SKM-1 (cell line): ENCODE measurements around the gene BRD3.
A peak's percentile ranks its signal among the peaks of the same experiment; 100 is the strongest.
"Not testable (repeated sequence)": the region's sequence is repeated elsewhere in the genome, so short reads cannot be mapped to it uniquely, and the experiment has no call there.

Experiments used
- DNase-seq: peaks from one replicate; lab custom pipeline; 2025; ENCODE audit not compliant: unreplicated experiment; lab: John Stamatoyannopoulos, UW

BRD3 gene

DNA sequence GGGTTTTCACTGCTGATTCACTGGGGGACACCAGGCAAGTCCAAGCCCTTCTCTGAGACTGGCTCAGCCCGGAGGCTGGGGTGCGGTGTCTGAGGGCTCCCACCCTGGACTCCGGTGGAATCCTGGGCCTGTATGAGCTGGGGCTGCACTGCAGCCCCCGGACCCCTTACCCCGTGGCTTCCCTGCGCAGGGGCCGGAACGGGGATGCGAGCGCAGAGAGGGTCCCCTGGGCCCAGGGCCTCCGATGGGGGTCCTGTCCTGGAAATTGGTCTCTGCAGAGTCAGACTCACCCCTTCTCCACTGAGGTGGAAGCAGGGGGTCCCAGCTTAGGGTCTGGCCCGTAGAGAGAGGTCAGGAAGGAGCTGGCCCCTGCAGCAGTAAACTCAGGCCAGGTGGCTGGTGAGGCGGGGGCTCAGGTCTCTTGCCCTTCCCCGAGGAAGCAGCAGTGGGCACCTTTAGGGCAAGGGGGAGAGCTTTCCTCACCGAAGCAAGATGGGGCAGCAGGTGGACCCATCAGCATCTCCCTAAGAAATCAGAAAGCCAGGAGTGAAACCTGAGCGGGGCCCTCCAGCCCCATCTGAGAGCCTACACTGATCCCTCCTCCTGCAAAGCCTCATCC lies 74.1 kb downstream of the BRD3 start:
- no peak for DNase-seq

DNA sequence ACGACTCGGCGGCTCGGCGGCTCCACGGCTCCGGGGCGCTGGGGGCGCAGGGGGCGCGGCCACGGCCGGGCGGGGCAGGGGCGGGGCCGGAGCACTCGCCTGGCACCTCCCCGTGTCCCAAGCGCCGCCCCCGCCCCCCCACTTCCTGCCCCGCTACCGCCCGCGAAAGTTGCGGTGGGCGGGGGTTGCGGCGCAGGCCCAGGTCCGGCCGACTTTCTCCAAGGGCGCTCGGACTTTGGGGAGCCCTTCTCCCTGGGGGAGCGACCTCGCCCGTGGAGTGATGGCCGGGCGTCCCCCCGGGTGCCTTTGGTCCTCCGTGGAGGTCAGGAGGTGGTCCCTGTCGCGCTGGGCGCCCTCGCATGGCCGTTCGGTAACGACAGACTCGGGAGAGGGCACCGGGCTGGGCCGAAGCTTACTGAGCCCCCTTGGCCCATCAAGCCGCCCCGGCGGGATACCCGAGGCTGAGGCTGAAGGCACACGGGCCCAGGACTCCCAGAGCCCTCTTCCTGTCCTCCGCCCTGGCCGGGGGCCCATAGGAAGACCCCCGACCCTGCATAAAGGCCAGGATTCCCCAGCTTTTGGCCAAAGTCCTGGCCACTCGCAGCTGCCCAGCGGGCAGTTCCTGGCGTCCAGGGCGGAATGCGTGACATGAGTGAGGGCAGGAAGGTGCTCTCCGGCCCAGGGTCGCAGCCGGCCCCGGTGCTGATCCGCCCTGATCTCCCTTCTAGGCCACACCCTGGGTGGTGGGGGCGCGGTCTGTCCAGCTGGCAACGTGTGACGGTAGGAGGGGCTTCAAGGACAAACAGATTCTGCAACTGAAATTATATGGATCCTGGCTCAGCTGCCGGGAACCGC lies 74.8 kb downstream of the BRD3 start:
- DNase-seq, result peak; percentile 27

DNA sequence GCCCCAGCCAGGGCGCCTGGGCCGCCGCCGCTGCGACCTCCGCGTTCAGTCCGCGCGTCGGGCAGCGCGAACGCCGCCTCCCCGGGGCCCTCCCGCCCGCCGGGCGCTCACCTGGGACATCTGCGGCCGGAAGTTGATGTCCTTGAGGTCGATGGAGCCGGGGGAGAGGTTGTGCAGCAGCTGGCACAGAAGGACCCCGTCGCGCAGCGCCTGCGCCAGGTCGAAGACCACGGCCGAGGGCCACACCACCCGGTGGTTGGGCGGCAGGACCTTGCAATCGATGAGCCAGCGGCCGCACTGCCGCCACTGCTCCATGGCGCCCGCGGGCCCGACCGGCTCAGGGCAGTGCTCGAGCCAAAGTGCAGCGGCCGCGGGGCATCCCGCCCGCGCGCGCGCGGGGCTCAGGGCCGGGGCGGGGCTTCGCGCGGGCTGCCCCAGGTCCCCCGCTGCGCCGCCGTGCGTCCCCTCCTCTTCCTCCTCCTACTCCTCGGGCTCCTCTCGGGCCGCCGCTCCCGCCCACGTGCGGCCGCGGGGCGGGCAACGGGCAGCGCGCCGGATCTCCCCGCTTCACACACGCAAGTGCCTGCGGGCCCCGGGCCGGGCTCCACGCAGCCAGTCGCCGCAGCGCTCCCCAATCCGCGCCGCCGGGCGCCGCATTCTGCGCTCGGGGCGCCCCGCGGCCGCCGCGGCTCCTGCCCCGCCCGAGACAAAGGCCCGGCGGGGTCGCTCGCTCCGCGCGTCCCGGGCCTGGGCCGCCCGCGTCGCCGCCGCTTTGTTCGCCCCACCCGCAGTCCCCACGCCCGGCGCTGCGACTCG lies 75.7 kb downstream of the BRD3 start, which contains the start of gene VAV2:
VAV2 (minus strand) TSS at position 361 of the 816 bp plus-strand sequence; CDS start at position 315, 46 bp downstream.
- peak; percentile 36 for DNase-seq

DNA sequence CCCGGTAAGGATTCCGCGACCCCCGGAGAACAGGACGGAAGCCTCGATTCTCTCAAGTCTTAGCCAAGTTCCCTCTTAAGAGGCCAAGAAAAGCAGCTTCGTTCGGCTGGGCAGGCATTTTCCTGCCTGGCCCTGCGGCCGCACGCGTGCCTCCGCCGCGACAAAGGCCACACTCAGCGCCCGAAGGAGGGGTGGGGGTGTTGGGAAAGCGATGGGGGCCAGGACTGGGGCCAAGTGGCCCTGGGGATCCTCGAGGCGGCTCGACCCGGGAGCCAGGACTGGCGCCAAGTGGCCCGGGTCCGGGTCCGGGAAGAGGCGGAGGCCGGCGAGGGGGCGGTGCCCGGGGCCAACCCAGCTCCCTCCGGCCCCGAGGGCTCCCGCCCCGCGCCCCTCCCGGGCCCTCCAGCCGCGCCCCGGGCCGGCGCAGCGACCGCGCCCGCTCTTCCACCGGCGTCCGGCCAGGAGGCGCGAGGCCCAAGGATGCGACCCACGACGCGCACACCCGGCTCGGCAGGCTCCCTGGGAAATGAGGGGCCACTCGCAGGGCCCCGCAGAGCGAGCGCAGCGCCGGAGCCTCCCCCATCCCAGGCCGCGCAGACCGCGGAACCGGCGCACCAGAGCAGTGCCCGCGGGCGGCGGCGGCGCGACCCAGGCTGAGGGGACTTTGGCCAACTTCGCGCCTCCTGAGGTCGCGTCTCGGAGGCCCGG lies 76.5 kb downstream of the BRD3 start:
- no peak for DNase-seq

DNA sequence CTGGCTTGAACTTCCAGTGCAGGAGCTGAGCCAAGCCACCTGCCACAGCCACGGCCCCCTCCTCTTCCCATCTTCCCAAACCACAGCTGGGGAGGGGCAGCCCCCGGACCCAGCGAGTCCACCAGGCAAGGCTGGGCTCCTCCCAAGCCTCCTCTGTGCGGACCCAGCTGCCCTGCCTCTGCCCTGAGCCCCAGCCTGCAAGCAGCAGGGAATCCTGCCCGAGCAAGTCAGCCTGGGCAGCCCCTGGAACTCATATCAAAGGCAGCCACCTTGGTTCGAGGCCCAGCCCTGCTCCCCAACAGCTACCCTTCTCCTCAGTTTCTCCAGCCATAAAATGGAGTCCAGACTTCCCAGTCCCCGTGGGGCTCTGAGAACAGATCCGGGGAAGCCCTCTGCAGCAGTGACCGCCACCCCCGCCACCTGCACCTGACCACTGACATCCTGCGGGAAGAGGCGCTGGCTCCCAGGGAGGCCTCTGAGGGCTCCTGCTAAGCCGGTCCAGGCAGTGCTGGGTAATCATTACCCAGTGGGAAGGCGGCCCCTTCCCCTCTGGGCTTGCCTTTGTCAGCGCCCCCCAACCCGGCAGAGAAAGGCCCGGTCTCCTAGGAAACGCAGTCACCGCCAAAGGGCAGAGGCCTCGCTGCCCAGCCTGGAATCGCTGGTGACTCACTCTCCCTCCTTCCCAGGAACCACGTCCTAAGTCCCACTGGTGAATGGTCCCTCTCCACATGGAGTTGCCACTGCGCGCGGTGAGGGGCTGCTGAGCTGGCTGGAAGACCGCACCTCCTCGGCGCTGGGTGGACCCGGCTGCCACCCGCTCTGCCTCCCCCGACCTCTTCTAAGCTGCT lies 77.2 kb downstream of the BRD3 start:
- DNase-seq, result no peak

DNA sequence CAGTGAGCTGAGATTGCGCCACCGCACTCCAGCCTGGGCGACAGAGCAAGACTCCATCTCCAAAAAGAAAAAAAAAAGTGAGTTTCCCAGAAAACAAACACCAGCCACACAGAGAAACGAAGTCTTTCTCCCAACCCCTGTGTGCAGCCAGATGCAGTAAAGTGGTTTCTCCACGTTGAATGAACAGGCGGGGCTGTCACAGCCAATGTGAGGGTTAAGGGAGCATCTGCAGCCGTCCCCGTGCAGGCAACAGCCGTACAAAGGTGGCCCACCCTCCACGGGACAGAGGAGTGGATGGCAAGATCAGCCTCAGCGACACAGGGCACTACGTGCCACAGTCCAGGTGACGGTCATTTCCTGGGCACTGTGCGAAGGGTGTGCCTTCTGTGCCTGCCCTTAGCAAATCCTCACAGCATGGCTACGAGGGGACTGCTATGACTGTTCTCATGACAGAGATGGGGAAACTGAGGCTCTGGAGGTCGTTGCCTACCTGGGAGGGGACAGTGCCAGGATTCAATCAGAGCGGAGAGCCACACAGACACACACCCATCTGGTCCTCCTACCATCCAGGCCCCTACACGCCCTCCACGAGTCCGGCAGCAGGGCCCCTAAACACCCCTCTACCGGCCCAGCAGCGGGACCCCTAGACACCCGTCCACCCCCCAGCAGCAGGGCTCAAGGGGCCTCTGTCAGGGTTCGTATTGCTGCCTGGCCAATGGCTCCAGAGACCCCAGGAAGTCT lies 78.0 kb downstream of the BRD3 start:
- no peak for DNase-seq

DNA sequence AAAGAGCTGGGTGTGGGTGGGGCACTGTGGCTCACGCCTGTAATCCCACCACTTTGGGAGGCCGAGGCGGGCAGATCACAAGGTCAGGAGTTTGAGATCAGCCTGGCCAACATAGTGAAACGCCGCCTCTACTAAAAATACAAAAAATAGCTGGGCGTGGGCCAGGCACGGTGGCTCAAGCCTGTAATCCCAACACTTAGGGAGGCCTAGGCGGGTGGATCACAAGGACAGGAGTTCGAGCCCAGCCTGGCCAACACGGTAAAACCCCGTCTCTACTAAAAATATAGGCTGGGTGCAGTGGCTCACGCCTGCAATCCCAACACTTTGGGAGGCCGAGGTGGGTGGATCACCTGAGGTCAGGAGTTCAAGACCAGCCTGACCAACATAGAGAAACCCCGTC lies 79.1 kb downstream of the BRD3 start:
- DNase-seq, result not testable (repeated sequence)

DNA sequence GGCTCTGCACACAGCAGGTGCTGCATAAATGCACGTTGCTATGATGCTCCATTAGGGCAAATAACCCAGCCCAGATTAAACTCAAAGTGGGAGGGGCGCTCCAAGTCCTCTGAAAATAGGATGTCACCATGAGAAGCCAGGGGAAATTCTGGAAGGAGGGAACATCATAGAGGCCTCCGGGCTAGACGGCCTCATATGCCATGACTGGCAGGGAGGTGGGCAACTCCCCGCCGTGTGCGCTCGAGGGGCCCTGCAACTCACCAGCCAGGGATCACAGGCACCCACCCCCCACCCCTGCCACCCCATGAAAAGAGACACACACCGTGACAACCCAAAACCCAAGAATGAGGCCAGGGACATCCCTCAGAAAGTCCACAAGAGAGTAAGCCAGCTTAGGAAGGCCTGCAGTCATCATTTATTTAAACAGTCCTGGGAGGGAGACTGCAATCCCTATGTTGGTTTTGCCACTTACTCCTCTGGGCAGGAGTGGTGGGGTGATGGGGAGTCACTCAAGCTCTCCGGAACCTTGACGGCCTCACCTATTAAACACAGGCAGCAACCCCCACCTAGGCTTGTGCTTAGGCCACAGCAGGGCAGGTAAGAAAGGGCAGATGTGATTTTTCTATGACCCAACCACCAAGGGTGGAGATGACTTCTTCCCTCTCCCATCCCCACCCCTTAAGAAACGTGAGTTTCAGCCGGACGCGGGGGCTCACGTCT lies 79.7 kb downstream of the BRD3 start:
- no peak for DNase-seq

DNA sequence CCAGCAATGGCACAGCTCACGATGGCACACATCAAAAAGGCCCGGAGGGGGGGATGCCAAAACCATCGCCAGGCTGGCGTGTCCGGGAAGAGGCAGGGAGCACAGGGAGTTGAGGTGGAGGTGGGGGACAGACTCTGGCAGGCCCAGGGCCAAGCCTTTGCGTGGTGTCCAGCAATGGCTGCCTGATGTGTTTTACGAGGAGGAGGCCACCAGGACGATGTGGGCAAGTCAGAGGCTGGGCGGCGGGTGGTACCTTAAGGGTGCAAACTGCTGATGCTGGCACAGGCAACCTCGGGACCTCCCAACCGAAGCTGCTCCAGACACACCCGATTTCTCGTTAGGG lies 80.4 kb downstream of the BRD3 start:
- no peak for DNase-seq

DNA sequence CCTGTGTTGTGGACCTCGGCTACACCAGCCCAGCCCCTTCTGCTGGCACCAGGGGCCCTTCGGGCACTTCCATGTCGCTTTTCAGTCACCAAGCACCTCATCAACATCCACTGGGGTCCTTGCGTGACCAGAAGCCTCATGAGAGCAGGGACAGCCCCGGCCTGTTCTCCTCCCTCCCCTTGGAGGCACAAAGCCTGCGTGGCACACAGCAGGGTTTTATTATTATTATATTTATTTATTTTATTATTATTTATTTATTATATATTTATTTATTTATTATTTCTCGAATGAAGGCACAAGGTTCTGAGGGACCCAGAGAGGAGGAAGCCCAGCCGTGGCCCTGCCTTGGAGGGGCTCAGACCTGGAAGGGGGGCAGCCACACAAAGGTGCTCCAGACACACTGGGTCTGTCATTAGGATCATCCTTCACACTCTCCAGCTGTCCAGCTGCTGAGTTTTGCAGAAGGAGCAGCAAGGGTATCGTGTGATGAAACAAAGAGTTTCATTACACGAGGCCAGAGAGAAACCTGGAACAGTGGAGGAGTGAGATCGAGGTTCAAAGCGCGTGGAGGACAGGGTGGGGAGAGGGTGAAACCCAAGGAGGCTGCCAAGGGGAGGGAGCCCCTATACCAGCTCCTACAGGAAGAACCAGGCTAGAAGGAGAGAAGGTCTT lies 80.9 kb downstream of the BRD3 start:
- DNase-seq, result no peak

DNA sequence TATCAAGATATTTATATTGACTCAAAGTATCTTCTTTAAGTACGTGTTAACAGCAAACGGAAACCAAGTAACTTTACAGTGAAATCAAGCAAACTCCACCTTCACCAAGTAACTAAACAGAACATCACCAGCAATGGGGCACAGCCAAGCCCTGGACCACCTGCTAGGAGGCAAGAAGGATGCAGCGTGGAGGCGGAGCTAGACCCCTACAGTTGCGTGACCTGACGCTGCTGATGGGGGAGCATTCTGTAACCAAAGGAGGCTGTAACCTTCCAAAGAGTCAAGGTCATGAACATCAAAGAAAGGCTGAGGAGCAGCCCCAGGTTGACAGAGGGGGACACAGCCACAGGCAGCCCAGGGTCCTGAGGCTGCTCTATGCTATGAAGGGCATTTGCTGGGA lies 81.8 kb downstream of the BRD3 start:
- DNase-seq, result no peak

DNA sequence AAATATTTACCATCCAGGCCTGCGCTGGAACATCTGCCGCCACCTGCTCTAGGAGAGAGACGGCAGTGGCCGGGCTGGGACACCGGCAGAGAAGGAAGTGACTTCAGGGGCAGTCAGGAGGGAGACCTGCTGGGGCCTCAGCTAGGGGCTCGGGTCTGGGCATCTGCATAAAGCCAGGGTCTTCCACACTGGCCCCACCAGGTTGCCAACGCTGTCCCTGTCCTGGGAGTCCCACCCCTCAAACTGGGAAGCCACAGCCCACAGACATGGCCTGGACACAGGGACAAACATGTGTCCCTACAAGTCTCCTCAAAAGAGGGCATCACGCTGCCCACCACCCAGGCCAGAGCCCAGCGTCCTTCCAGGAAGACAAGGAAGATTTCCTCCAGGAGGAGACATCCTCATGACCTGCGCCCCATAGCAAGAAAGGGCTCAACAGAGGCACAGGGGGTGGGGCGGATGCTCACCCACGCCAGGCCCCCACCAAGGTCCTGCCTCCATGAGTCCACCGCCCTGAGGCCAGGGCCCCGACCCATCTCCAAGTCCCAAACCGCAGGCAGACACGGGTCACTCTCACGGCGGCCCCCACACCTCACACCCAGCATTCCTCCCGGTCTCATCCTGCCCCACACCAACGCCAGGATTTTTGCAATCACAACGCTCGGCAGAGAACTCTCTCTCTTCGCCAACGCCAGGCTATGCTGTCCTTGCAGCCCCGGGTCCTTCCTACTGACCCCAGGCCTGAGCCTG lies 84.7 kb downstream of the BRD3 start:
- no peak for DNase-seq

DNA sequence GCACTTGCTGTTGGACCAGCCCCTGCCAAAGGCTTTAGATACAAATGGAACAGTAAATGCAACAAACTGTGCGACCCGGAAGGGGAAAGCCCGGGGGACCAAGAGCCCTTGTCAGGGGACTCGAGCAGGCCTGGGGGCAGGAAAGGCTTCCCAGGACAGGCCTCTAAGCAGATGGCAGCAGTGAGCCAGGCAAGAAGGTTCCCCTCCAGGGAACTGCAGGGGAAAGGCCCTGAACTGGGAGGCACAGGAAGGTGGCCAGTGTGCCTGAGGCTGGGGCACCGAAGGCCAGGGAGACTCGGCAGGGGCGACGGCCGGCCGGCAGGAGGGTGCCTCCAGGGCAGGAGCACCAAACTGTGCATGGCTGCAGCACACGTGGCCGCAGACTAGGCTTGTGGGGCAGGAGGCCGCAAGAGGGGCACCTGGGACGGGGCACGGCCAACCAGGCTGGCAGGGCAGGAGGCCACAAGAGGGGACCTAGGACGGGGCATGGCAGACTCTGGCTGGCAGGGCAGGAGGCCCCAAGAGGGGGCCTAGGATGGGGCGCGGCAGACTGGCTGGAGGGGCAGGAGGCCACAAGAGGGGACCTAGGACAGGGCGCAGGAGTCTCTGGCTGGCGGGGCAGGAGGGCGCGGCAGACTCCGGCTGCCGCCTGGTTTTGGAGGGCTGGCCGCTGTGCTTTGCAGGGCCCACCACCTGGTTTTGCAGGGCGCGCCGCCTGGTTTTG lies 85.7 kb downstream of the BRD3 start:
- DNase-seq, result no peak

DNA sequence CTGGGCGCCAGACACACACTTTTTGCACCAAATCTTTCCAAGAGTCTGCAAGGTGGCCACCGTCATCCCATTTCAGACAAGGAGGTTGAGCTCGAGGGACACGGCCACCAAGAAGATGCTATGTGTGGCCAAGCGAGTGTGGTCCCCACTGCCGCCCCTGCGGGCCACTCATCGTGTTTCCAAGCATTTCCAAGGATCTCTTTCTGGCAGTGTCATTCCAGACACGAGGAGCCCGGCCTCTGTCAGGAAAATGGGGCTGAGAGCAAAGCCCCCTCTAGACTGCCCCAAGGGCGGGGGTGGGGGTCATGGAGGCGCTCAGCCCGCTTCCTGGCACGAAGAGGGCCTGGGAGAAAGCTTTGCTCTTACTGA lies 86.3 kb downstream of the BRD3 start:
- no peak for DNase-seq

DNA sequence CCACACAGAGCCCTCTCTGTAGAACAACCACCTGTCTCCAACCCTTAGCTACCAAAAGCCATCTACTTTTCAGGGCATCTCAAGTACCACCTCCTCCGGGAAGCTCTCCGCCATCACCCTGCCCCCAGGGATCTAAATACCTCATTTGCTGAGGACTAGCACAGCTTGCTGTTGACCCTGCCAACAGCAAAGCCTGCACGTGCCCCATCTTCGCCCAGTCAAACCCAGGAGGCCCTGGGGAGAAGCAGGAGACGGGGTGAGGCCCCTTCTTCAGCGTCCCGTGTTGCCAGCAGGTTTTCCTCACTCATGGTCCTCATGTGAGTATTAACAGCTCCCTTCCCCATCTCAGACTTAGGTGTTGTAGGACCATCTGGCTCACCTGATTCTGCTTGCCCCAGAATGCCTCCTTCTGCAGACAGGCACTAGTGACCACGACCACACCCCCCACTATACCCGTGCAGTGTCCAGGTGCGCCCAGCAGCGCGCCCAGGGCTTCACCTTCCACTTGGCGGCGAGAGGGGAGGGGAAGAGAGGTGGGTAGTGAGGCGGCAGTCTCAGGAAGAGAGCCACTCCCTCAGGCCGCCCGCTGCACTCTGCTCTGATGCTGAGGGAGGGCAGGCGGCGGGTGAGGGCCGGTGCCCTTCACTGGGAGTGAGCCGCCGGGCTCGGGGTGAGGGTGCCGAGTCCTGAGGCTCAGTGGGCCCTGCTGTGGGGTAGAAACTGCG lies 86.8 kb downstream of the BRD3 start:
- DNase-seq, result no peak
